Fibroblast of lung (primary cell): Measurements from ENCODE around the gene CYP2S1. TPM values are rescaled to one million over a fixed set of nuclear protein-coding genes. Genes with fewer than 3 reads are reported as not detected.

Experiments
- DNase-seq, 2 donors: peaks; one replicate each; pipeline versions ENCODE4 v3.0.0 to v3.0.0-alpha.2; 2010; ENCODE audit warnings: low read depth in 2 of 2
- H2AFZ ChIP-seq: 2 replicates; pipeline ENCODE4 v1.5.1; 2012; ENCODE audit warnings: low read length, control low read depth, inconsistent platforms
- H3K27ac ChIP-seq: 2 replicates; pipeline ENCODE4 v1.5.1; 2011; ENCODE audit warnings: low read length, control low read depth; ENCODE audit not compliant: insufficient read depth
- H3K27me3 ChIP-seq: 2 replicates; pipeline ENCODE4 v1.5.1; 2011; ENCODE audit warnings: mild to moderate bottlenecking, low read length; ENCODE audit not compliant: control insufficient read depth, insufficient read depth
- H3K36me3 ChIP-seq: 2 replicates; pipeline ENCODE4 v1.5.1; 2011; ENCODE audit warnings: low read length; ENCODE audit not compliant: control insufficient read depth, insufficient read depth
- H3K4me1 ChIP-seq: 2 replicates; pipeline ENCODE4 v1.5.1; 2011; ENCODE audit warnings: low read length; ENCODE audit not compliant: control insufficient read depth, insufficient read depth; ENCODE audit errors: extremely low read depth
- H3K4me2 ChIP-seq: 2 replicates; pipeline ENCODE4 v1.5.1; 2011; ENCODE audit warnings: low read length, control low read depth; ENCODE audit not compliant: insufficient read depth; ENCODE audit errors: extremely low read depth
- H3K4me3 ChIP-seq, 4 experiments: fragments of 200-600 bp in 1 of 4; sonication (generic) in 1 of 4; replicated peaks in 1 of 4; 2 replicates each; pipeline ENCODE4 v1.5.1; 2011 to 2016; ENCODE audit warnings: low read length in 4 of 4, low read depth in 3 of 4, mild to moderate bottlenecking in 3 of 4, control low read depth in 2 of 4, inconsistent platforms in 1 of 4, mixed read lengths in 1 of 4; ENCODE audit not compliant: insufficient read depth in 1 of 4; ENCODE audit errors: control extremely low read depth in 1 of 4
- H3K79me2 ChIP-seq: 2 replicates; pipeline ENCODE4 v1.5.1; 2012; ENCODE audit warnings: mild to moderate bottlenecking, low read length, inconsistent platforms; ENCODE audit not compliant: control insufficient read depth, insufficient read depth
- H3K9ac ChIP-seq: 2 replicates; pipeline ENCODE4 v1.5.1; 2011; ENCODE audit warnings: mild to moderate bottlenecking, low read length, control low read depth; ENCODE audit not compliant: insufficient read depth
- H3K9me3 ChIP-seq: 2 replicates; pipeline ENCODE4 v1.5.1; 2012; ENCODE audit warnings: low read depth, low read length; ENCODE audit not compliant: control insufficient read depth, insufficient read depth
- H4K20me1 ChIP-seq: 2 replicates; pipeline ENCODE4 v1.5.1; 2011; ENCODE audit warnings: low read length; ENCODE audit not compliant: control insufficient read depth, insufficient read depth; ENCODE audit errors: extremely low read depth
- CTCF ChIP-seq, 2 donors: IDR thresholded peaks in 1 of 2; conservative IDR thresholded peaks in 1 of 2; 1 replicate in 1 of 2; 2 replicates in 1 of 2; pipeline ENCODE4 v1.5.1; 2011 to 2012; ENCODE audit warnings: low read length in 2 of 2, control low read depth in 1 of 2, inconsistent platforms in 1 of 2, low read depth in 1 of 2, mild to moderate bottlenecking in 1 of 2
- EZH2 ChIP-seq: IDR thresholded peaks from 2 replicates; pipeline ENCODE4 v1.5.1; 2012; ENCODE audit warnings: low read length, control low read depth, mild to moderate bottlenecking; ENCODE audit errors: missing control alignments
- polyA plus RNA-seq, 2 donors: library from polyadenylated mRNA; depleted of rRNA in 1 of 2; stranded (reverse) in 1 of 2; unstranded in 1 of 2; fragments of >200 nt; gene quantifications; 2 replicates each; pipeline ENCODE4 v1.2.1, GENCODE V29; 2011 to 2012; ENCODE audit warnings: missing spikeins in 1 of 2
- total RNA-seq: library from RNA; depleted of rRNA; stranded (reverse); fragments of >200 nt; gene quantifications from 2 replicates; pipeline ENCODE4 v1.2.1, GENCODE V29; 2014

Gene CYP2S1
- total and polyA plus RNA-seq, 2 donors (not counting 1 experiment from before 2014, with no cell fraction given): 0.93 to 3.5 TPM

GRCh38 chr19:41218615-41219507 lies 25.8 kb downstream of the CYP2S1 start, which contains the start of gene AXL:
Gene AXL, plus strand, starts transcription at chr19:41219223. Its CDS starts 170 bp downstream, at chr19:41219393.
- no peak for TF ChIP-seq CTCF (conservative IDR thresholded peaks at IDR 0.05 in 1 of 2, IDR thresholded peaks at IDR 0.05 in 1 of 2; ENCODE audit: low read depth in 1 of 2, low read length in 2 of 2)
- TF ChIP-seq EZH2: no peak
- peak; percentile 85 to 89 for DNase-seq
- Histone ChIP-seq H3K4me1 (peaks cover 27% of the 10 kb centered on the region), H2AFZ (peak within 1 kb of the TSS; percentile 22), H3K4me2 (peak within 1 kb of the TSS; percentile 93), H3K36me3 (peaks cover 22% of the 10 kb centered on the region), H4K20me1 (no peaks in the 10 kb centered on the region), H3K79me2 (peaks cover 42% of the 10 kb centered on the region), H3K27me3 (no peaks in the 10 kb centered on the region), H3K9me3 (no peaks in the 10 kb centered on the region), H3K27ac (peak within 1 kb of the TSS; percentile 99), H3K4me3 (peak within 1 kb of the TSS; percentile 75 to 97 (median 90)), H3K9ac (peak within 1 kb of the TSS; percentile 77)

- H2AFZ ChIP-seq: no peak overlapping the region
- peak overlapping the region; percentile 99 for H3K27ac ChIP-seq
- H3K4me3 ChIP-seq: peak overlapping the region; percentile 75 to 97 (median 90)
- no peak for TF ChIP-seq EZH2
- no peak for TF ChIP-seq CTCF (conservative IDR thresholded peaks at IDR 0.05 in 1 of 2, IDR thresholded peaks at IDR 0.05 in 1 of 2; ENCODE audit: low read depth in 1 of 2, low read length in 2 of 2)
- peaks cover 54% of the 10 kb centered on the region for H3K79me2 ChIP-seq
- peak overlapping the region; percentile 77 for H3K9ac ChIP-seq
- peaks cover 39% of the 10 kb centered on the region for H3K4me1 ChIP-seq
- peak; percentile 70 to 72 for DNase-seq
- H4K20me1 ChIP-seq: no peaks in the 10 kb centered on the region
- peak overlapping the region; percentile 93 for H3K4me2 ChIP-seq
- H3K27me3 ChIP-seq: no peaks in the 10 kb centered on the region
- H3K36me3 ChIP-seq: peaks cover 32% of the 10 kb centered on the region
- no peaks in the 10 kb centered on the region for H3K9me3 ChIP-seq
Measured at GRCh38 chr19:41219924-41220567, 27.0 kb downstream of the CYP2S1 start.

GRCh38 chr19:41220811-41221210 lies 27.8 kb downstream of the CYP2S1 start:
- no peaks in the 10 kb centered on the region for H3K9me3 ChIP-seq
- no peaks in the 10 kb centered on the region for H3K27me3 ChIP-seq
- TF ChIP-seq EZH2 (no peak), CTCF (conservative IDR thresholded peaks at IDR 0.05 in 1 of 2, IDR thresholded peaks at IDR 0.05 in 1 of 2; ENCODE audit: low read depth in 1 of 2, low read length in 2 of 2) (no peak)
- peak overlapping the region; percentile 99 for H3K27ac ChIP-seq
- H2AFZ ChIP-seq: no peak overlapping the region
- H3K36me3 ChIP-seq: peaks cover 36% of the 10 kb centered on the region
- peak overlapping the region; percentile 75 to 97 (median 90) for H3K4me3 ChIP-seq
- peaks cover 44% of the 10 kb centered on the region for H3K4me1 ChIP-seq
- DNase-seq: no peak
- no peaks in the 10 kb centered on the region for H4K20me1 ChIP-seq
- peaks cover 57% of the 10 kb centered on the region for H3K79me2 ChIP-seq
- H3K4me2 ChIP-seq: peak overlapping the region; percentile 93
- peak overlapping the region; percentile 77 for H3K9ac ChIP-seq
